Mucosa of gallbladder (tissue), 1 donor: ENCODE results near the gene KDELR3. TPM values are rescaled to one million over a fixed set of nuclear protein-coding genes. Genes with fewer than 3 reads are reported as not detected.

ENCODE experiments used
- DNase-seq: peaks from one replicate; pipeline ENCODE4 v3.0.0-alpha.2; 2020; ENCODE audit warnings: low spot score
- total RNA-seq: library from RNA; stranded (reverse); gene quantifications from one replicate; pipeline ENCODE4 v1.2.1, GENCODE V29; 2021
- donor health status: DM: no; HTN: no; CAD: no.

The KDELR3 gene
- total RNA-seq, 1 donor from 2014 or later, result 22.8 TPM

GRCh38 chr22:38437416-38437815 is 30.5 kb upstream of the KDELR3 start:
- DNase-seq, result no peak

GRCh38 chr22:38440747-38441350 is 27.0 kb upstream of the KDELR3 start:
- no peak for DNase-seq

GRCh38 chr22:38441620-38442287 is 26.1 kb upstream of the KDELR3 start:
- no peak for DNase-seq

- no peak for DNase-seq
These were observed 24.8 kb upstream of the KDELR3 start for GRCh38 chr22:38442967-38443627.

- no peak for DNase-seq
These were observed 24.0 kb upstream of the KDELR3 start for GRCh38 chr22:38443628-38444521.

GRCh38 chr22:38444783-38445182 is 23.1 kb upstream of the KDELR3 start:
- no peak for DNase-seq

- DNase-seq, result no peak
These were observed 21.8 kb upstream of the KDELR3 start for GRCh38 chr22:38446018-38446601.

GRCh38 chr22:38448945-38449745 is 18.8 kb upstream of the KDELR3 start:
- no peak for DNase-seq

- no peak for DNase-seq
These were observed 18.1 kb upstream of the KDELR3 start for GRCh38 chr22:38449776-38450175.

- DNase-seq, result no peak
These were observed 17.6 kb upstream of the KDELR3 start for GRCh38 chr22:38450234-38450797.

- DNase-seq, result no peak
These were observed 16.5 kb upstream of the KDELR3 start for GRCh38 chr22:38451404-38451803.

GRCh38 chr22:38451864-38452263 is 16.0 kb upstream of the KDELR3 start:
- no peak for DNase-seq

- DNase-seq, result no peak
These were observed 15.4 kb upstream of the KDELR3 start for GRCh38 chr22:38452373-38453065.

- DNase-seq, result no peak
These were observed 14.7 kb upstream of the KDELR3 start for GRCh38 chr22:38453066-38453672.

- no peak for DNase-seq
These were observed 13.9 kb upstream of the KDELR3 start for GRCh38 chr22:38453996-38454352.

GRCh38 chr22:38454353-38455075 is 13.4 kb upstream of the KDELR3 start:
- DNase-seq, result no peak

GRCh38 chr22:38455076-38455529 is 12.8 kb upstream of the KDELR3 start, which contains the start of gene KCNJ4:
TSS of gene KCNJ4 (minus strand) at chr22:38455199. CDS start at chr22:38428132, 27,067 bp downstream.
- no peak for DNase-seq

GRCh38 chr22:38455530-38456271 is 12.2 kb upstream of the KDELR3 start:
- DNase-seq, result no peak
